Stimulated activated CD4-positive, alpha-beta T cell treated with anti-CD3 and anti-CD28 coated beads, Interleukin-4, amount 100 ng/mL, for 24 hours (primary cell): ENCODE data around the gene SYNE2.
"Not testable (repeated sequence)": the region's sequence is repeated elsewhere in the genome, so short reads cannot be mapped to it uniquely, and the experiment has no call there.

Experiments used
- DNase-seq: peaks from one replicate; pipeline ENCODE4 v3.0.0-alpha.2; 2020

SYNE2 gene

DNA sequence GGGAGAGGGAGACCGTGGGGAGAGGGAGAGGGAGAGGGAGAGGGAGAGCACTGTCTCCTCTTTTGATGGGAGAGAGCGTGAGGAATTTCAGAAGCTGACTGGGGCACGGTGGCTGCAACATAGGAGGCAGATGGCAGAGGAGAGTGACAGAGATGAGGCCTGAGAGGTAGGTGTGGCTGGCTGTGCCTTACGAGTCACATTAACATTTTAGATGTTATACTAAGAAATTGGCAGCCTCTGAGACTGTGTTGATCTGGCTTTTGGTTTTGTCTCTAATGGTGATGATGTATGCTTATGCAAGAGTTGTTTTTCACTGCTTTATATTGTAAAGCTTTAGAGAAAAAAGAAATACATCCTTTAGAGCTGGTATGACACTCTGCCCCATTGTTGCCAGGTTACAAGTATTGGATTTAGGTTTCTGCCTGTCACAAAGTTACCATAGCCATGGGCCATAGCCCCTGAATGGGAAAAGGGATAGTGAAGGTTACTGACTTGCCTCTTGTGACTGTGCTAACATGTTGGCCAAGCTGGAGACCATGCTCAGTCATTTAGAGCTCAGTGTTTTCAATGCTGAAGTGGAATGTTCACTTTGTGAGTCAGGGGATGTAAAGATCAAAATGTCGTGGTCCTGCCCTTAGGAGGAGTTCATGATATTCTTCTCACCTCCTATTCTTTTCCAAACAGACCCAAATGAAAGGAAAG lies 186.2 kb downstream of the SYNE2 start:
- DNase-seq: no peak

- DNase-seq: no peak
These were observed 187.2 kb downstream of the SYNE2 start for GRCh38 chr14:64040044-64040443.

DNA sequence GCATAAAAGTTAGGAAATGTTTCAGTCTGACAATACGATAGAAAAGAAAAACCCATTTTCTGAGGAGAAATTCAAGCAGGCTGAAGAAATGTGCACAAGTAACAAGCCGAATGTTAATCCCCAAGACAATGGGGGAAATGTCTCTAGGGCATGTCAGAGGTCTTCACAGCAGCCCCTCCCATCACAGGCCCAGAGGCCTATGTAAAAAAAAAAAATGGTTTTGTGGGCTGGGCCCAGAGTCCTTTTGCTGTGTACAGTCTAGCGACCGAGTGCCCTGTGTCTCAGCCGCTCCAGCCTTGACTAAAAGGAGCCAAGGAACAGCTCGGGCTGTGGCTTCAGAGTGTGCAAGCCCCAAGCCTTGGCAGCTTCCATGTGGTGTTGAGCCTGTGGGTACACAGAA lies 190.5 kb downstream of the SYNE2 start:
- not testable (repeated sequence) for DNase-seq

DNA sequence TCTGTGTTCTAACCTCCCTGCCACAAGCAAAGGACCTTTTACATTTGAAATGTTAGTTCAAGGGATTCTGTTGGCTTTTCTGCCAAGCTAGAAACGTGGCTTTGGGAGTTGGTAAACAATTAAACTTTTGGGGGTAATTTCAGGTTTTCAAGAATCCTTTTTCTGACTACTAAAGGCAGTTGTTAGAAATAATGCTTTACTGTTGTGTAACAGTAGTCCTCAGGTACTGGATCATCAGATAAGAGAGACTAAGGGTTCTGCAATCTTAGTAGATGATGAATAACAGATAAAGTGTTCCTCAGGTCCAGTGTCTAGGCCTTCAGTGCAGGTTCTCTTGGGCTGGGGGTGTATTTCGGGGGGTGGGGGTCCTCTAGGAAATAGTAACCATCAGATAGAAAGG lies 192.3 kb downstream of the SYNE2 start:
- DNase-seq: no peak

- no peak for DNase-seq
These were observed 197.0 kb downstream of the SYNE2 start for GRCh38 chr14:64049616-64050381.

DNA sequence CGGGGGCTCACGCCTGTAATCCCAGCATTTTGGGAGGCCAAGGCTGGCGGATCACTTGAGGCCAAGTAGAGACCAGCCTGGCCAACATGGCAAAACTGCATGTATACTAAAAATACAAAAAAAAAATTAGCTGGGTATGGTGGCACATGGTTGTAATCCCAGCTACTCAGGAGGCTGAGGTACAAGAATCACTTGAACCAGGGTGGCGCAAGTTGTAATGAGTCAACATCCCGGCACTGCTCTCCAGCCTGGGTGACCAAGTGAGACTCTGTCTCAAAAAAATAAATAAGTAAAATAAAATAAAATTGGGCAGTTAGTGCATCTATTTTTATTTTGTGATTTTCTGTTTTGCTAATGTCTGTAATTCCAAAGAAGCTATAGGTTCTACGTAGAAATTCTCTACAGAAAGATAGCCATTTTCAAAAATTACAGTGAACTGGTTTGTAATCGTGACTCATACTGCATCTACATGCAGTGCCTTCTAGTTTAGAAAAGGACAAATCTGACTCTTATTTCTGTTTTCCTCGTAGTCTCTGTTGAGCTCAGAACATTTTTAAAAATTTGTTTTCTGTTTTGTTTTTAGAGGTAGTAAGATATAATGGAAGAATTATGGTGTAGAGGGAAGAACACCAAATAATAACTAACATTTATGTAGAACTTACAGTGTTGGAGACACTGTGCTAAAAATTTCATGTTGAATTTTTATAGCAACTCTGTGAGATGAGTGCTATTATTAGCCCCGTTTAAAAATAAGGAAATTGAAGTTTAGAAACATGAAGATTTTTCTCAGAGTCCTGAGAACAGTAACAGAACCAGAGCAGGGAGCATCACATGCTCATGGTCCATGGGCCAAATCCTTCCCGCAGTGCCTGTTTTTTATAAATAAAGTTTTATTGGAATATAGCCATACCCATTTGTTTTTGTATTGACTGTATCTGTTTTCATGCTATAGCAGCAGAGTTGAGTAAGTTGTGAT lies 201.2 kb downstream of the SYNE2 start:
- DNase-seq: no peak

- DNase-seq: no peak
These were observed 206.8 kb downstream of the SYNE2 start for GRCh38 chr14:64059454-64060198.

- no peak for DNase-seq
These were observed 207.4 kb downstream of the SYNE2 start for GRCh38 chr14:64060199-64060545.

- DNase-seq: peak; percentile 14
These were observed 207.9 kb downstream of the SYNE2 start for GRCh38 chr14:64060648-64061096.

DNA sequence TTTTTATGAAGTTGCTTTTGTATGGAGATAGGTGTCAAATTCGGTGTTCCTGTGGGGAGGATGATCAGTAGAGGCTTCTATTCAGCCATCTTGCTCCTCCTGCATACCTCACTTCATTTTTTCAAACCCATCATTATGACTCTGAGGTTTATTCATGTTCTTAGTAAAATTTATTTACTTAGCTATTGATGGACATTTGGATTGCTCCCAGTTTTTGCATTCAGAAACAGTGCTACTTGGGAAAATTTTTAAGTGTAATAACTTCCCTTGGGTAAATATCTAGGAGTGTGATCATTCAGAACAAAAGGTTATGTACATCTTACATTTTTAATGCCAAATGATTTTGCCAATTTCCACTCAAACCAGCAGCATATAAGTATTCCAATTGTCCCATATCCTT lies 208.3 kb downstream of the SYNE2 start:
- no peak for DNase-seq

DNA sequence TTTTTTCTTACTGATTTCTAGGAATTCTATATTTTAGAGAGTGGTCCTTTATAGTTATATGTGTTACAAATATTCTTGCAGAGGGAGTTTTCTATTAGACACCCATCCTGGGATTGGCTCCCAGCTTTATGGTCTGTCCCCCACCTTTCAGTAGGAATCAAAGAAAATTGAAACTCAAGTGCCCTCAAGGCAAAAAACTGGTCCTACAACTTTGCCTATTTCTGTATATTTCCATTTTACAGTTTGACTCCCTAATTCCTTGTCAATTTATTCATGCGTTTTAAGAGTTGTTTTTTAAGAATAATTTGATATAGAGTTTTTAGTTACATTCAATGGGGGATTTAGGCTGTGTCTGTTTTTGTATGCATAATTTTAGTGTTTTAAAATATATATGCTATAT lies 208.9 kb downstream of the SYNE2 start:
- DNase-seq: no peak

DNA sequence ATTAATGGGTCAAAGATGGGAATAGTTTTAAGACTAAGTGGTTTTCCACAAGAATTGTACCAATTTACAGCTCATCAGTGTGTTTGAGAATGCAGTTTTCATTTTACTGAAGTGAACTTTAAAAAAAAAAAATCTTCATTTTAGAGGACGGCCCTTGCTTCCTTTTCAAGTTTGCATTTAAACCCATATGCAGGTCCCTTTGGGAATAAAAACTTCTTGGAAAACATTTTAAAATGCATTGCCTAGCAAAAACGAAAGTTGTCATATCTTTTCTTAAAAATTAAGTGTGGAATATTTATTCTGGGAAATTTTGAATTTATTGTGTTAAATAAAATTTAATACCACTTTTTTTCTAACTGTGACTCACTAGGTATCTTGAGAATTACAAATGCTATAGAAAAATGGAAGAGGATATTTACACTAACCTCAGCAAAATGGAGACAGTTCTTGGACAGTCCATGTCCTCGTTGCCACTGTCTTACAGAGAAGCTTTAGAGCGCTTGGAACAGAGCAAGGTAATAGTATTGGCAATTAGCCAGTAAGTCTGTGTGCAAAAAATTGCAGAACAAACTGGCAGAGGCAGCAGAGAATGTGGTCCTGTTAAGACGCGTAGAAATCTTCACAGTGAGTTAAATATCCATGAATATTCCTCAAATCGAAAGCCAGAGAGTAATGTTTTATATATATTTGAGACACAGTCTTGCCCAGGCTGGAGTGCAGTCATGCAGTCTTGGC lies 209.7 kb downstream of the SYNE2 start:
- no peak for DNase-seq

- DNase-seq: no peak
These were observed 211.6 kb downstream of the SYNE2 start for GRCh38 chr14:64064447-64064846.

DNA sequence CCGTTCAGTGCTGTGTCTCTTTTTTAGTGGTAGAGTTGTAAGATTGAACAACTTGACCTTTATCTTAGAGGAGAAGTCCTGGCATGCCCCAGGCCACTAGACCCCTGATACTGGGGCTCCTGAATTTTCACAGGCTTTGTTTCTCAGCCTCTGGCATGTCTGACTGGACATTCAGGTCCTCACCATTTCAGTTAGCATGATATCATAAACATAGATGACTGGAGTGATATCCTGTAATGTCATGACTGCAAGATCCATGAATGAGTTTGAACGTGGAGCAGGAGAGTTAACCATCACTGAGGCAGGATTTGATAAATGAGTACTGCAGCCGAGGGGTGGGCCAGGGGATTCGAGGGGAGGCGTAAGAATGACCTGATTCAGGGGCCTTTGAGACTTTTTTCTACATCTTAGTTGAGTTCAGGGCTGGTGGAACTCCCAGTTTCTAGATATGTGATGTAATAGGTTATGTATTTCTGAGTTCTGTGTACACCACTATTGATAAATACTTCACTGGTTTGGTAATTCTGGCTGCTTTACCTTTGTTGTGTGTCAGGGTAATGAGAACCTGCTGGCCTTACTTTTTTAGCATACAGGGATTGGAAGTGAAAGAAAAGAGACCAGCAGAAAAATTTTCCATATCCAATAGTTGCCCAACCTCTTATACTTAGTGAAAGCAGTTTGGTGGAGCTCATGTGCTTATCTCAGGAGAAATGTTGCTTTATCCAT lies 217.0 kb downstream of the SYNE2 start:
- no peak for DNase-seq

DNA sequence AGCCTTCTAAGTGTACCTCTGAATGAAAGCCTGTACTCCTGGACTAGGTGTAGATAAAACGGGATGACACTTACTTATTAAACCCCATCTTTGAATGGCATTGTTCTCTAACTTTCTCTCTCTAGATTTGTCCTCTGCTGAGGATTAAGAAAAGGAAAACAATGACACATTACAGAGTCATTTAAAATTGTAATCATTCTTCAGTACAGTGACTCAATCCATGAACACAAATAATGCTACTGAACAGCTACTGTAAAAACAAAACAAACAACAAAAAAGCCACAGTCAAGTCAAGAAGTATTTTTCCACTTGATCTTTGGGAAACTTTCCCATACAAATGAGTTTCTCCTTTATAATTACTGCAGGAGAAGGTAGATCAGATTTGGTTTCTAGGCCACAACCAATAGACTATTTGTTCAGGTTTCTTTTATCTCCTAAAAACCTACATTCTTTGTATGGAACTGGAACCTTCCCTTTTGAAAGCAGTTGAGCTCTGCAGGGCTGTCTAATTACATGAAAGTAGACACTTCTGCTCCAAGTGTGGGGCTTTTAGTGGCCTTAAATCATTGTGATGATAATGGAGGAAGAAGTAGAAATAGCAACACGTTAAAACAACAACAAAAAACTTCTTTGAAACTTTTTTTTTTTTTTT lies 222.3 kb downstream of the SYNE2 start:
- no peak for DNase-seq

GRCh38 chr14:64075613-64076005 lies 222.8 kb downstream of the SYNE2 start:
- DNase-seq: no peak

GRCh38 chr14:64080452-64080851 lies 227.6 kb downstream of the SYNE2 start:
- DNase-seq: no peak

DNA sequence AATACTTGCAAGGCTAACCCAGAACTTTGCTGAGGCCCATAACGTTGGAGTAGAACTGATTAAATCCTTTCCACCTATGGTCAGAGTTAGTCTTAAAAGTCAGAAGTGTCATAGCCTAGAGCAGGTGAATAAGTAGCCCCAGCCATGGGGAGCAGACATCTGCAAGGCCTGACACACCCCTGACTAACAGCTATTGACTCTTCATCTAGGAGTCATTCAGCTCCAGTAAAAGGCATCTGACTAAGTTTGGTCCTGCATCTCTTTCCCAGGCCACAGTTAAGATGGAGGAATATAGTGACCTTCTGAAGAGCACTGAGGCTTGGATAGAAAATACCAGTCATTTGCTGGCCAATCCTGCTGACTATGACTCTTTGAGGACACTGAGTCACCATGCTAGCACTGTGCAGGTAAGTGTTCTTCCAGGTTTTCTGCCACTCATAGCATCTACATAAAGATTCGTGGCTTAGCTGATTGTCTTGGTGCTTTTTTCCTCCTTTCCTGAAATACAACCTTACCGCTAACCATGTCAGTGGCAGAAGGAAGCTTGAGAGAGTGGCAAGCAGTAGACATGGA lies 228.5 kb downstream of the SYNE2 start:
- no peak for DNase-seq

DNA sequence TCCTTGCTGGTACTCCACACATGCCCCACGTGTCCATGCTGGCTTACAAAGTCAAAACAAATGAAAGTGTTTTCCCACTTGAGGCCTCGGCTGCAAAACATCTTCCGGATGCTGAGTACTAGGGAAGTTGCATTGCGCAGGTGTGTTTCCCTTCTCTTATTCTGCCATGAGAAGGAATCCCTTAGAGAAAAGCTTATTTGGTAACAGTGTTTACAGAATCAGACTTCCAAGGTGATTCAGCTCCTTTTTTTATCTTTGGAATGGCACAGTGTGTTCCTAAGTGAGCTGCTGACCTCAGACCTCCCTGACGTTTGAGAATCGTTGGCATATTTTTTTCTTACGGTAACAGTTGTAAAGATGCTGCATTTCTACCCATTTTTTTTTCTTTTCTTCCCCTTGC lies 230.0 kb downstream of the SYNE2 start:
- DNase-seq: no peak

DNA sequence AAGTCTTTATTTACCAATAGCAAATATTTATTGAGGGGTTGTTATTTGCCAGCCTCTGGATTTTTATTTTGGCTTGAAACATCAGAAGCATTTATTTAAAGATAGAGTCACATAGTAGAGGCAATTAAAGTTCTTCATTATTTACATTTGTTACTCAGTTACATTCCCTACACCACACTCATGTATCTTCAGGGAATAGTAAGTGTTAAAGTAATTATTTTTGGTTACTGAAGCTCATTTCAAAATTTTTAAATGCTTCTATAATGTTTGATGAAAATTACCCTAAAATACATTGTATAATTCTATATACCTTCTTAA lies 235.8 kb downstream of the SYNE2 start:
- no peak for DNase-seq

DNA sequence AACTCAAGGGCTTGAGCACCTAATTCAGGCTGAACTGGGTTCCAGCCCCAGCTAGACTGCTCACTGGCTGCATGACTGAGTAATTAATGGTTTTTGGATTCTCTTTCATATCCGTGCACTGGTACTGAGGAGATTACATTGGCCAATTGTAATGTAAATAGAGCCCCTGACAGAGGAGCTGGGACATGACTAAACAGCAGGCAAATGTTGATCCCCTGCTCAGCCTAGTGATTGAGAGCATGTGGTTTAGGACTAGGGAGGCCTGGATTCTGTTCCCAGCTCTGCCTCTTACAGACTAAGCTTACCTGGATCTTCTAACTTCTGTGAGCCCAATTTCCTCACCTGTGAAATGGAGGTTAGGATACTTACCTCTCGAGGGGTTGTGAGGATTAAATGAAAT lies 237.1 kb downstream of the SYNE2 start:
- DNase-seq: no peak
